NCI-H2171 treated with DMSO at 0.1 percent for 48 hours (cell line): ENCODE results near the gene ASCC3.
A peak's percentile ranks its signal among the peaks of the same experiment; 100 is the strongest.
"Not testable (repeated sequence)": the region's sequence is repeated elsewhere in the genome, so short reads cannot be mapped to it uniquely, and the experiment has no call there.

Source experiments
- DNase-seq: peaks from one replicate; lab custom pipeline; 2025; lab: John Stamatoyannopoulos, UW

The ASCC3 gene

GRCh38 chr6:100880853-100881706 is at the start of gene ASCC3:
ASCC3 (minus strand) TSS chr6:100881329; CDS start chr6:100867997, 13,332 bp downstream.
- peak; percentile 89 for DNase-seq

GRCh38 chr6:100925749-100926148 is 44.6 kb upstream of the ASCC3 start:
- DNase-seq = no peak

- no peak for DNase-seq
These were observed 43.6 kb upstream of the ASCC3 start for GRCh38 chr6:100924534-100925227.

GRCh38 chr6:100923481-100924165 is 42.5 kb upstream of the ASCC3 start:
- no peak for DNase-seq

GRCh38 chr6:100920028-100920605 is 39.0 kb upstream of the ASCC3 start:
- DNase-seq = no peak

GRCh38 chr6:100918152-100918551 is 37.0 kb upstream of the ASCC3 start:
- no peak for DNase-seq

- DNase-seq = no peak
These were observed 34.7 kb upstream of the ASCC3 start for GRCh38 chr6:100915876-100916275.

- DNase-seq = no peak
These were observed 32.5 kb upstream of the ASCC3 start for GRCh38 chr6:100913400-100914276.

GRCh38 chr6:100906325-100906724 is 25.2 kb upstream of the ASCC3 start:
- no peak for DNase-seq

GRCh38 chr6:100905067-100905466 is 23.9 kb upstream of the ASCC3 start:
- DNase-seq = no peak

GRCh38 chr6:100904316-100904715 is 23.2 kb upstream of the ASCC3 start:
- no peak for DNase-seq

- DNase-seq = no peak
These were observed 20.5 kb upstream of the ASCC3 start for GRCh38 chr6:100901582-100901981.

- no peak for DNase-seq
These were observed 18.1 kb upstream of the ASCC3 start for GRCh38 chr6:100899202-100899601.

- DNase-seq = no peak
These were observed 16.5 kb upstream of the ASCC3 start for GRCh38 chr6:100897671-100898070.

GRCh38 chr6:100893743-100894142 is 12.6 kb upstream of the ASCC3 start:
- DNase-seq = no peak

GRCh38 chr6:100892693-100893092 is 11.6 kb upstream of the ASCC3 start:
- DNase-seq = no peak

GRCh38 chr6:100892116-100892515 is 11.0 kb upstream of the ASCC3 start:
- DNase-seq = no peak

GRCh38 chr6:100891079-100891478 is 9.9 kb upstream of the ASCC3 start:
- no peak for DNase-seq

GRCh38 chr6:100890646-100891045 is 9.5 kb upstream of the ASCC3 start:
- DNase-seq = not testable (repeated sequence)

- no peak for DNase-seq
These were observed 8.2 kb upstream of the ASCC3 start for GRCh38 chr6:100889351-100889750.

GRCh38 chr6:100886076-100886475 is 4.9 kb upstream of the ASCC3 start:
- DNase-seq = no peak
